ENCODE data around the gene DRC3.
A peak's percentile ranks its signal among the peaks of the same experiment; 100 is the strongest.

The DRC3 gene

GRCh38 chr17:18039535-18040260, 67.0 kb downstream of the DRC3 start:
- TF ChIP-seq CTCF (IDR thresholded peaks at IDR 0.05), result no peak

GRCh38 chr17:18040261-18040858, 67.7 kb downstream of the DRC3 start:
- no peak for TF ChIP-seq CTCF (IDR thresholded peaks at IDR 0.05)

GRCh38 chr17:18041776-18042175, 69.1 kb downstream of the DRC3 start:
- TF ChIP-seq CTCF (IDR thresholded peaks at IDR 0.05), result no peak

- no peak for TF ChIP-seq CTCF (IDR thresholded peaks at IDR 0.05)
Measured at GRCh38 chr17:18042983-18043382, 70.3 kb downstream of the DRC3 start.

GRCh38 chr17:18043491-18043890, 70.8 kb downstream of the DRC3 start:
- peak; percentile 54 for TF ChIP-seq CTCF (IDR thresholded peaks at IDR 0.05)

- no peak for TF ChIP-seq CTCF (IDR thresholded peaks at IDR 0.05)
Measured at GRCh38 chr17:18044609-18045008, 71.9 kb downstream of the DRC3 start.

- no peak for TF ChIP-seq CTCF (IDR thresholded peaks at IDR 0.05)
Measured at GRCh38 chr17:18045691-18046350, 73.2 kb downstream of the DRC3 start.
